HCT116 (cell line): ENCODE measurements around the gene MAGEC1. TPM values are rescaled to one million over a fixed set of nuclear protein-coding genes. Genes with fewer than 3 reads are reported as not detected.

ENCODE experiments used
- ATAC-seq: fragments of 200-7000 bp; cut with Tn5 transposase; 2 replicates; pipeline ENCODE4 v1.9.1; 2020; ENCODE audit warnings: mild to moderate bottlenecking, moderate library complexity
- BruUV-seq: library from RNA; stranded (reverse); fragments of 400-500 nt; replicated peaks from 2 replicates; lab custom pipeline; 2021; lab: Mats Ljungman, UMichigan
- CTCF ChIA-PET: fragments of 300-600 bp; sonication (Branson Sonifier 250); formaldehyde crosslinking; loops from one replicate; lab custom pipeline; 2021; ENCODE audit warnings: antibody characterized with exemption; lab: Charles Lee
- POLR2A ChIA-PET: fragments of 300-600, 350-600 bp; sonication (Branson Sonifier 250); formaldehyde crosslinking; loops from one replicate; lab custom pipeline; 2021; ENCODE audit warnings: antibody characterized with exemption; lab: Charles Lee
- RAD21 ChIA-PET, 2 experiments: fragments of 300-600 bp; sonication (Branson Sonifier 250); formaldehyde crosslinking; loops; one replicate each; lab custom pipeline; 2023; ENCODE audit warnings: low total read pairs in 2 of 2; ENCODE audit not compliant: uncharacterized antibody in 2 of 2, unreplicated experiment in 2 of 2, low non-redundant PET in 1 of 2; lab: Charles Lee
- DNase-seq: peaks from one replicate; pipeline ENCODE4 v3.0.0-alpha.2; 2010; ENCODE audit warnings: low read depth, low spot score
- H2AFZ ChIP-seq: fragments of 200-600 bp; shearing (Covaris generic), sonication (generic); 2 replicates; pipeline ENCODE4 v1.6.1; 2017; ENCODE audit warnings: low read depth, mixed run types, mixed read lengths, antibody characterized with exemption, low read length; ENCODE audit not compliant: poor library complexity, severe bottlenecking
- H3K27ac ChIP-seq: 2 replicates; pipeline ENCODE4 v1.5.1; 2012; ENCODE audit warnings: low read depth, low read length
- H3K27me3 ChIP-seq: fragments of 200-600 bp; sonication (generic); 2 replicates; pipeline ENCODE4 v1.6.1; 2016; ENCODE audit warnings: mixed run types, low read length, mixed read lengths; ENCODE audit not compliant: insufficient read depth
- H3K36me3 ChIP-seq, 2 experiments: fragments of 200-500 bp in 1 of 2; fragments of 200-600 bp in 1 of 2; sonication (Bioruptor generic) in 1 of 2; sonication (generic) in 1 of 2; 2 replicates each; pipeline versions ENCODE4 v1.5.1 to v1.6.1; 2014 to 2016; ENCODE audit warnings: low read length in 2 of 2, inconsistent platforms in 1 of 2, mixed read lengths in 1 of 2, mixed run types in 1 of 2; ENCODE audit not compliant: insufficient read depth in 2 of 2, control insufficient read depth in 1 of 2
- H3K4me1 ChIP-seq, 2 experiments: fragments of 200-600 bp in 1 of 2; sonication (generic) in 1 of 2; 2 replicates each; pipeline versions ENCODE4 v1.5.1 to v1.6.1; 2012 to 2017; ENCODE audit warnings: low read length in 2 of 2, inconsistent platforms in 1 of 2, mild to moderate bottlenecking in 1 of 2, mixed read lengths in 1 of 2, mixed run types in 1 of 2, moderate library complexity in 1 of 2; ENCODE audit not compliant: insufficient read depth in 2 of 2, control insufficient read depth in 1 of 2
- H3K4me2 ChIP-seq: fragments of 200-600 bp; sonication (generic); 2 replicates; pipeline ENCODE4 v1.6.1; 2017; ENCODE audit warnings: mixed run types, low read length, mixed read lengths
- H3K4me3 ChIP-seq, 2 experiments: fragments of 200-600 bp in 1 of 2; sonication (generic) in 1 of 2; replicated peaks in 1 of 2; 2 replicates each; pipeline ENCODE4 v1.5.1; 2011 to 2016; ENCODE audit warnings: low read length in 2 of 2, control low read depth in 1 of 2, low read depth in 1 of 2, mild to moderate bottlenecking in 1 of 2, mixed read lengths in 1 of 2, mixed run types in 1 of 2
- H3K79me2 ChIP-seq: fragments of 200-600 bp; sonication (generic); 2 replicates; pipeline ENCODE4 v1.6.1; 2017; ENCODE audit warnings: mild to moderate bottlenecking, mixed run types, low read length, moderate library complexity, mixed read lengths; ENCODE audit not compliant: insufficient read depth
- H3K9ac ChIP-seq: fragments of 200-600 bp; sonication (generic); 2 replicates; pipeline ENCODE4 v1.6.1; 2016; ENCODE audit warnings: low read length, mixed read lengths
- H3K9me2 ChIP-seq: fragments of 200-600 bp; sonication (generic), shearing (Covaris generic); 2 replicates; pipeline ENCODE4 v1.6.1; 2017; ENCODE audit warnings: mixed run types, mild to moderate bottlenecking, moderate library complexity; ENCODE audit not compliant: insufficient read depth
- H3K9me3 ChIP-seq, 2 experiments: fragments of 200-500 bp in 1 of 2; fragments of 200-600 bp in 1 of 2; sonication (Bioruptor generic) in 1 of 2; sonication (generic) in 1 of 2; 2 replicates each; pipeline ENCODE4 v1.6.1; 2014 to 2017; ENCODE audit warnings: low read length in 2 of 2, mixed read lengths in 2 of 2, inconsistent platforms in 1 of 2, low read depth in 1 of 2, mild to moderate bottlenecking in 1 of 2, mixed run types in 1 of 2, moderate library complexity in 1 of 2; ENCODE audit not compliant: control insufficient read depth in 1 of 2, insufficient read depth in 1 of 2
- H4K20me1 ChIP-seq: fragments of 200-600 bp; sonication (generic), shearing (Covaris generic); 2 replicates; pipeline ENCODE4 v1.6.1; 2017; ENCODE audit warnings: mixed run types, mild to moderate bottlenecking, moderate library complexity; ENCODE audit not compliant: insufficient read depth
- ATF3 ChIP-seq: IDR thresholded peaks from 2 replicates; pipeline ENCODE4 v1.6.1; 2012
- CBX3 ChIP-seq: IDR thresholded peaks from 2 replicates; pipeline ENCODE4 v1.6.1; 2012; ENCODE audit warnings: low read depth
- CTCF ChIP-seq, 3 experiments: fragments of 200-600 bp in 1 of 3; sonication (generic) in 1 of 3; IDR thresholded peaks in 2 of 3; conservative IDR thresholded peaks in 1 of 3; 2 replicates each; pipeline ENCODE4 v1.5.1; 2012 to 2017; ENCODE audit warnings: low read depth in 2 of 3, low read length in 2 of 3, antibody characterized with exemption in 1 of 3, borderline replicate concordance in 1 of 3, control low read depth in 1 of 3, mild to moderate bottlenecking in 1 of 3, mixed read lengths in 1 of 3, mixed run types in 1 of 3, moderate library complexity in 1 of 3; ENCODE audit not compliant: insufficient read depth in 1 of 3
- EGR1 ChIP-seq: IDR thresholded peaks from 2 replicates; pipeline ENCODE4 v1.6.1; 2012; ENCODE audit warnings: low read depth
- EZH2 ChIP-seq: fragments of 200-600 bp; sonication (generic); IDR thresholded peaks from 2 replicates; pipeline ENCODE4 v1.6.1; 2017; ENCODE audit warnings: antibody characterized with exemption, mixed run types
- EZH2phosphoT487 ChIP-seq: fragments of 200-600 bp; IDR thresholded peaks from 2 replicates; pipeline ENCODE4 v1.6.1; 2018; ENCODE audit warnings: antibody characterized with exemption, borderline replicate concordance
- JUND ChIP-seq: IDR thresholded peaks from 2 replicates; pipeline ENCODE4 v1.6.1; 2012
- POLR2A ChIP-seq: IDR thresholded peaks from 2 replicates; pipeline ENCODE4 v1.7.0; 2011; ENCODE audit warnings: borderline replicate concordance; ENCODE audit not compliant: insufficient read depth, insufficient read length; ENCODE audit errors: extremely low read depth
- POLR2AphosphoS5 ChIP-seq: IDR thresholded peaks from 2 replicates; pipeline ENCODE4 v1.6.1; 2011; ENCODE audit warnings: mild to moderate bottlenecking, low read depth, low read length, moderate library complexity
- REST ChIP-seq: IDR thresholded peaks from 2 replicates; pipeline ENCODE4 v1.6.1; 2012; ENCODE audit warnings: low read depth
- SIN3A ChIP-seq: IDR thresholded peaks from 2 replicates; pipeline ENCODE4 v1.6.1; 2012; ENCODE audit warnings: low read depth
- SRF ChIP-seq: IDR thresholded peaks from 2 replicates; pipeline ENCODE4 v1.6.1; 2012; ENCODE audit warnings: low read depth
- TCF7L2 ChIP-seq: IDR thresholded peaks from 2 replicates; pipeline ENCODE4 v1.7.0; 2011; ENCODE audit warnings: borderline replicate concordance, inconsistent platforms; ENCODE audit not compliant: insufficient read depth, insufficient read length; ENCODE audit errors: extremely low read depth
- YY1 ChIP-seq: IDR thresholded peaks from 2 replicates; pipeline ENCODE4 v1.6.1; 2011; ENCODE audit warnings: low read length, low read depth, moderate library complexity, mild to moderate bottlenecking; ENCODE audit not compliant: insufficient replicate concordance; ENCODE audit errors: extremely low read depth
- ZBTB33 ChIP-seq: IDR thresholded peaks from 2 replicates; pipeline ENCODE4 v1.6.1; 2011; ENCODE audit warnings: mild to moderate bottlenecking, low read length, moderate library complexity; ENCODE audit not compliant: insufficient replicate concordance; ENCODE audit errors: extremely low read depth
- ZNF274 ChIP-seq: fragments of 200-500 bp; sonication (Bioruptor generic); IDR thresholded peaks from 2 replicates; pipeline ENCODE4 v1.6.1; 2014; ENCODE audit warnings: mild to moderate bottlenecking, low read depth, low read length, inconsistent platforms
- intact Hi-C: fragments of 100-400 bp; cut with micrococcal nuclease; formaldehyde crosslinking; loops from 2 replicates; pipeline ENCODE4 v1.10.0; 2022
- total RNA-seq: library from RNA; stranded (reverse); gene quantifications from one replicate; pipeline ENCODE4 v1.2.1, GENCODE V29; 2021; ENCODE audit not compliant: unreplicated experiment

MAGEC1 gene
- total RNA-seq, 1 experiment from 2014 or later, result not detected

GRCh38 chrX:141947350-141947749 is 43.7 kb downstream of the MAGEC1 start:
- RAD21 ChIA-PET, result no interaction called here
- no peak for DNase-seq
- CTCF ChIA-PET, result no interaction called here
- BruUV-seq, result no TSS peak
- Histone ChIP-seq H3K4me2 (no peak overlapping the region), H2AFZ (no peak overlapping the region), H3K4me3 (no peak overlapping the region), H3K27me3 (no peaks in the 10 kb centered on the region), H3K9me3 (no peaks in the 10 kb centered on the region), H3K79me2 (no peaks in the 10 kb centered on the region), H3K9me2 (no peaks in the 10 kb centered on the region), H3K4me1 (no peaks in the 10 kb centered on the region), H4K20me1 (no peaks in the 10 kb centered on the region), H3K27ac (no peak overlapping the region), H3K9ac (no peak overlapping the region), H3K36me3 (no peaks in the 10 kb centered on the region)
- intact Hi-C loops, result no loop called here
- no peak for ATAC-seq
- TF ChIP-seq POLR2A (no peak), EZH2 (no peak), REST (no peak), TCF7L2 (no peak), ZBTB33 (no peak), EGR1 (no peak), YY1 (no peak), SRF (no peak), SIN3A (no peak), CTCF (IDR thresholded peaks at IDR 0.05 in 2 of 3, conservative IDR thresholded peaks at IDR 0.05 in 1 of 3; ENCODE audit: borderline replicate concordance in 1 of 3, insufficient read depth in 1 of 3, low read depth in 2 of 3, low read length in 2 of 3) (no peak), POLR2AphosphoS5 (no peak), ZNF274 (no peak), ATF3 (no peak), EZH2phosphoT487 (no peak), JUND (no peak), CBX3 (no peak)
- POLR2A ChIA-PET, result no interaction called here
